Omental fat pad (tissue), 4 donors: ENCODE results near the gene MYOC. TPM values are rescaled to one million over a fixed set of nuclear protein-coding genes. Genes with fewer than 3 reads are reported as not detected.
"Not testable (repeated sequence)": the region's sequence is repeated elsewhere in the genome, so short reads cannot be mapped to it uniquely, and the experiment has no call there.

ENCODE experiments used
- ATAC-seq: fragments of 150-250 bp; one replicate; pipeline ENCODE4 v1.9.1; 2016; ENCODE audit warnings: mild to moderate bottlenecking, moderate library complexity; ENCODE audit not compliant: low FRiP score
- DNase-seq: peaks from one replicate; pipeline ENCODE4 v3.0.0-alpha.2; 2019; ENCODE audit warnings: low spot score
- total RNA-seq, 4 donors: library from RNA; depleted of rRNA; stranded (reverse); fragments of >200 nt; gene quantifications; one replicate each; pipeline ENCODE4 v1.1.0, GENCODE V29; 2016
- TF ChIP-seq, protein P1 (sequence below), 3 donors: fragments of 450-650 bp; IDR thresholded peaks; one replicate each; pipeline ENCODE4 v1.5.1; 2016 to 2017; ENCODE audit warnings: antibody characterized with exemption in 3 of 3, mild to moderate bottlenecking in 3 of 3, moderate library complexity in 2 of 3

Gene MYOC
- total RNA-seq, 4 donors from 2014 or later: 4.9 to 93.0 (median 19.8) TPM

DNA sequence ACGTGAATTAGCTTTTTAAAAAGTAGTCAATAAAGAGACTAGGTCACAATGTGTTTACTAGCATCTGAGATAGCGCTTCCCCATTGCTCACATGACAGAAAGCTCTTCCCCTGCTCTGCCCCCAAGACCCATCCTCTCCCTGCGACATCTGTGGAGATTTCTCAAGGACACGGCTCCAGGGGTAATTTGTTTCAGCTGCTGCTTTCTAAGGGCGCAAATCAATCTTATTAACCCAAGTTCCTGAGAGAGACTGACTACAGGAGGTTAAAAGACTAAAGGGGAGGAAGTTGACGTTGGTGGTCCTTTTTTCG, 30.4 kb downstream of the MYOC start, which contains the start of gene MYOCOS:
TSS of gene MYOCOS (plus strand) at position 92 of the 311 bp plus-strand sequence. CDS start 1,641 bp downstream, outside the sequence.
- DNase-seq (no peak), ATAC-seq (no peak)
- TF ChIP-seq, protein P1, sequence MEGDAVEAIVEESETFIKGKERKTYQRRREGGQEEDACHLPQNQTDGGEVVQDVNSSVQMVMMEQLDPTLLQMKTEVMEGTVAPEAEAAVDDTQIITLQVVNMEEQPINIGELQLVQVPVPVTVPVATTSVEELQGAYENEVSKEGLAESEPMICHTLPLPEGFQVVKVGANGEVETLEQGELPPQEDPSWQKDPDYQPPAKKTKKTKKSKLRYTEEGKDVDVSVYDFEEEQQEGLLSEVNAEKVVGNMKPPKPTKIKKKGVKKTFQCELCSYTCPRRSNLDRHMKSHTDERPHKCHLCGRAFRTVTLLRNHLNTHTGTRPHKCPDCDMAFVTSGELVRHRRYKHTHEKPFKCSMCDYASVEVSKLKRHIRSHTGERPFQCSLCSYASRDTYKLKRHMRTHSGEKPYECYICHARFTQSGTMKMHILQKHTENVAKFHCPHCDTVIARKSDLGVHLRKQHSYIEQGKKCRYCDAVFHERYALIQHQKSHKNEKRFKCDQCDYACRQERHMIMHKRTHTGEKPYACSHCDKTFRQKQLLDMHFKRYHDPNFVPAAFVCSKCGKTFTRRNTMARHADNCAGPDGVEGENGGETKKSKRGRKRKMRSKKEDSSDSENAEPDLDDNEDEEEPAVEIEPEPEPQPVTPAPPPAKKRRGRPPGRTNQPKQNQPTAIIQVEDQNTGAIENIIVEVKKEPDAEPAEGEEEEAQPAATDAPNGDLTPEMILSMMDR (IDR thresholded peaks at IDR 0.05): no peak

DNA sequence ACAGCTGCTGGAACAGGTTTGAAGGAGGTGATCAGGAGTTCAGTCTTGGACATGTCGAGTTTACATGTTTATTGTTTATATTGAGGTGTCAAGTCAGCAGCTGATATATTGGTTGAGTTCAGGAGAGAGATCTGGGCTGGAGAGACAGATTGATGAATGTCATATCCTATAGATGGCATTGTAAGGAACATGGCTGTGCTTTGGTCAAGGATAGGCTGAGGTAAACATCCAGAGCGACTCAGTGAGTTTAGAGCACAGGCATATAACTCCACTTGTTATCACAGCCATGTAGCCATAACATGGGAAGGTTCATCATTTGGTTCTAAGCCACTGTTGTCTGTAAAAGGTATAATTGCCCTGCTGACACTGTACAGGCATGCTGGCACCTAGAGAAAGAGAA, 35.9 kb downstream of the MYOC start:
- TF ChIP-seq, protein P1 (IDR thresholded peaks at IDR 0.05): no peak
- ATAC-seq (no peak), DNase-seq (no peak)

DNA sequence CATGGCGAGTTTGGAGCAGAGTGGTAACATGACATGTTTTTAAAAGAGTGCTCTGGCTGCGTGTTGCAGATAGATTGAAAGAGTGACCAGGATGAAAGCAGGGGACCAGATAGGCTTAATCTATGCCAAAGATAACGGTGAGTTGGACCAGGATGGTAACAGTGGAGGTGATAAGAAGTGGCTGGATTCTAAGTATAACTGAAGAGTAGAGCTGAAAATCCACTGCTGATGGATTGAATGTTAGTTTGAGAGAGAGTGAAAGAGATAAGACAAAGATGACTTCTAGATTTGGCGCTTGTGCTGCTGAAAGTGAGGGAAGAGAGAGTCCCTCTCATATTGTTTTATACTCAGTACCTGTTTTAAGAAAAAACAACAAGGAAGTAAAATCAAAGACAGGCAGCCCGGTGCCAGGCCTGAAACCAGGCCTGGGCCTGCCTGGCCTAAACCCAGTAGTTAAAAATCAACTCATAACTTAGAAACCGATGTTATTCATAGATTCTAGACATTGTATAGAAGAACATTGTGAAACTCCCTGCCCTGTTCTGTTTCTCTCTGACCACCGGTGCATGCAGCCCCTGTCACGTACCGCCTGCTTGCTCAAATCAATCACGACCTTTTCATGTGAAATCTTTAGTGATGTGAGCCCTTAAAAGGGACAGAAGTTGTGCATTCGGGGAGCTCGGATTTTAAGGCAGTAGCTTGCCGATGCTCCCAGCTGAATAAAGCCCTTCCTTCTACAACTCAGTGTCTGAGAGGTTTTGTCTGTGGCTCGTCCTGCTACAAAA, 37.2 kb downstream of the MYOC start:
- not testable (repeated sequence) for DNase-seq, ATAC-seq

DNA sequence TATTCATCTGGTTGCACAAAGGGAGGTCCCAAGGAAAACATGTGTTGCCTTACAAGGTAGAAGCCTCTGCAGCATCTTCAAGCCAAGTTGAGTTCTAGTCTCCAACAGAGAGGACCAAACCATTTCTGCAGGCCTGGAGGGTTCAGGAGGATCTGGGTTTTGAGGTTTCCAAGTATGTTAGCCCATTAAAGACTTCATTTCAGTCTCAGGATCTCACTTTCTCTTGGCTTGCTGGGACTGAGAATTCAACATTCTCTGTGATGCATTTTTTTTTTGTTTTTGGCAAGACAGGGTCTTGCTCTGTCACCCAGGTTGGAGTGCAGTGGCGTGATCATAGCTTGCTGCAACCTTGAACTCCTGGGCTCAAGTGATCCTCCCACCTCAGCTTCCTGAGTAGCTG, 39.2 kb downstream of the MYOC start:
- ATAC-seq (no peak), DNase-seq (no peak)
- TF ChIP-seq, protein P1 (IDR thresholded peaks at IDR 0.05): no peak

DNA sequence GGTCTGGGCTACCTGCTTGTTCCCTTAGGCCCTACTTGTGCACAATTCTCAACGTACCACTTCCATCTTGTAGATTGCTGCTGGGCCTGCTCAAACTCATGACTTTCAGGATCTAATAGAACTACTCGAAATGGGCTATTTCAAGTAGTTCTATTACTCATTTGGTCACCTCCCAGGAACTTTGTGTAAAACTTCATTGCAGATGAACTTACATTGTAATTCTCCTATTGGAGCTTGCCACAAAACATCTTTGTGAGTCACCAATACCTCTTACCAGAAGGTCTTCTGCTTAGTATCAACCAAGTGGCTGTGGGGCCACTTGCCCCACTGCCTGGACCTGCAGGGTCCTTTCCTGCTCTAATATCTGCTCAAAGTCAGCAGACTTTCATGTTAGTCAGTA, 41.2 kb downstream of the MYOC start:
- TF ChIP-seq, protein P1 (IDR thresholded peaks at IDR 0.05): no peak
- ATAC-seq (no peak), DNase-seq (no peak)

DNA sequence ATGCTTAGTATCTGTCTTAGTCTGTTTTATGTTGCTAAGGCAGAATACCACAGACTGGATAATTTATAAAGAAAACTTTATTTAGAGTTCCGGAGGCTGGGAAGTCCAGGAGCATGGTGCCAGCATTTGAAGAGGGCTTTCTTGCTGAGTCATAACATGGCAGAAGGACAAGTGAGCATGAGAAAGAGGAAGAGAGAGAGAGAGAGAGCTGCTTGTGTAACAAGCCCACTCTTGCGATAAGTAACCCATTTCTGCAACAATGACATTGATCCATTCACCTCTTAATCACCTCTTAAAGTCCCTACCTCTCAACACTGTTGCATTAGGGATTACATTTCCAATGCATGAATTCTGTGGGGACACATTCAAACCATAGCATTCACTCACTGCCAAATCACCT, 42.1 kb downstream of the MYOC start:
- DNase-seq: no peak
- TF ChIP-seq, protein P1 (IDR thresholded peaks at IDR 0.05): no peak
- ATAC-seq: no peak

DNA sequence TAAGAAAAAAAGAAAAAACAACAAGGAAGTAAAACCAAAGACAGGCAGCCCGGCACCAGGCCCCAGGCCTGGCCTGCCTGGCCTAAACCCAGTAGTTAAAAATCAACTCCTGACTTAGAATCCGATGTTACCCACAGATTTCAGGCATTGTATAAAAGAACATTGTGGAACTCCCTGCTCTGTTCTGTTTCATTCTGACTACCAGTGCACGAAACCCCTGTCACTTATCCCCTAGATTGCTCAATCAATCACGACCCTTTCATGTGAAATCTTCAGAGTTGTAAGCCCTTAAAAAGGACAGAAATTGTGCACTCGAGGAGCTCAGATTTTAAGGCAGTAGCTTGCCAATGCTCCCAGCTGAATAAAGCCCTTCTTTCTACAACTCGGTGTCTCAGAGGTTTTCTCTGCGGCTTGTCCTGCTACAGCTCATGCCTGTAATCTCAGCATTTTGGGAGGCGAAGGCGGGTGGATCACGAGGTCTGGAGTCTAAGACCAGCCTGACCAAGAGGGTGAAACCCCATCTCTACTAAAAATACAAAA, 46.0 kb downstream of the MYOC start:
- ATAC-seq: no peak
- DNase-seq: no peak
- TF ChIP-seq, protein P1 (IDR thresholded peaks at IDR 0.05): no peak

DNA sequence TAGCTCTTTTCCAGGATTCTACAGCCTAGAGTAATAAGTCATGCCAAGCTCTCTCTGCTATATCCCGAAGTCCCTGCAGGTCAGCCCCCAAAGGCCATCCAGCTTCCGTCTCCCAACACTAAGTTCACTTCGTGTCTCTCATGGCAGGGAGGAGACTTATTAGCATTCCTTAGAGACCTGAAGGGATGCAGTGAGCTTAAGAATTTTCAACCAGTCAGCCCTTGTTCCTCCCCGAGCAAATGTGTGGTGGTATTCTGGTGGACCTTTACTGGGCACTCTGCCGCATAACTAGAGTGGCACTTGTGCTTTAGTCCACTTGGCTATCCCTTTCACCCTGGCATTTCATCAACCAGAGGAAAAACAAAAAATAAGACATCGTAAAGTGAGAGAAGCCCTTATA, 49.4 kb downstream of the MYOC start:
- ATAC-seq, DNase-seq: not testable (repeated sequence)
